H1 (cell line): Measurements from ENCODE around the gene SIRT3. TPM values are rescaled to one million over a fixed set of nuclear protein-coding genes. Genes with fewer than 3 reads are reported as not detected.

Experiments
- TEAD4 ChIP-seq: IDR thresholded peaks from 2 replicates; pipeline ENCODE4 v1.6.1; 2012; ENCODE audit warnings: low read depth, low read length, inconsistent platforms, mixed read lengths
- polyA plus RNA-seq, 7 experiments: library from polyadenylated mRNA; depleted of rRNA in 3 of 7; stranded (reverse) in 5 of 7; unstranded in 2 of 7; fragments of >200 nt in 5 of 7; fragments of 200-250 nt in 2 of 7; gene quantifications; 1 replicate in 5 of 7; 2 replicates in 1 of 7; 4 replicates in 1 of 7; pipeline versions ENCODE4 v1.2.1 to v1.2.3, GENCODE V29; 2011 to 2013; ENCODE audit warnings: missing spikeins in 2 of 7, mixed read lengths in 2 of 7
- total RNA-seq: library from RNA; stranded (reverse); fragmentation: NEBNext Ultra II Directional; extraction: Animal tissue kit (Norgen Biotek cat#: 25700); gene quantifications from 2 replicates; pipeline ENCODE4 v1.2.1, GENCODE V29; 2021

SIRT3 gene
- total and polyA plus RNA-seq, 2 of the 8 experiments (the other 6 are each of a cell fraction or from before 2014, with no cell fraction given) = 14.3 to 21.6 TPM

DNA sequence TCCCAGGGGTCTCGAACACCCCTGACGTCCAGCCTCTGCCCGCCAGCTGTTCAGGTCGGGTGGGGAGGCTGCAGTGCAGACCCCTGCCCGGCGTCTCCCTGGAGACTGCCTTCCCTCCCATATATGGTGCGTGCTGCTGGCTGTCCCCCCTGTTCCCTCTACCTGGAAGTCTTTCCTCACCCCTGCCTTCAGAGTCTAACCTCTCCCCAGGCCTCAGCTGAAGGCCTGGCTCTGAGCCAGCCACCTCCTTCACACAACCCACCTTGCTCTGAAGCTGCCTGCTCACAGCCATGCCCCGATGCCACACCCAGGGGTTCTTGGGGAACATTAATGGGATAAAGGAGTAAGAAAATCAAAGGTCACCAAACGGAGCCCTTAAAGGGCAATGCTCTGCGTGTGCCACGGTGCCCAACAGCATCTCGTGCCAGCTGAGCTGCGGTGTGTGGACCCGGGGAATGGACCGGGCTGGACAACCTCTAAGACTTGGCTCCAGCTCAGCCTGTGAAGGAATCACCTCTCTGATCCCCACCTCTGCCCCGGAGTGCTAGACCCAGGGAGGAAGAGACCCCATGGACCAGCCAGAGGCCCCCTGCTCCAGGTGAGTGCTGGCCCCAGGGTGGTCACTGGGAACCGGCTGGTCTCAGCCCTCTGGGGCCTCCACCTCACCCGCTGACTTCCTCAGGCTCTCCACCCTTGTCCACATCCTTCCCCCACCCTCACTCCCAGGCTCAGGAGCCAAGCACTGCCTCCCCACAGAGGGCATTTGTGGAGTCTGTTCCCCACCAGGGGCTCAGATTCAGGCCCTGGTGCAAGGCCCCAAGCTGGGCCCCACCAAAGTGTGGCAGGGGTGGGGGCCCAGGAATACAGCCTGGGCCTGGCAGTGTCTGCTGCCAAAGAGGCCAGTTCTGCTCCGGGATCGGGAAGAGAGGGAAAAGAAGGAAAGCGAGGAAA is 42.1 kb upstream of the SIRT3 start, which contains the start of gene NLRP6 (continued):
- TF ChIP-seq TEAD4 = no peak
